GM12878 (cell line): ENCODE results near the gene C1orf21.

ENCODE experiments used
- CTCF ChIP-seq, 3 experiments: IDR thresholded peaks in 2 of 3; conservative IDR thresholded peaks in 1 of 3; 2 replicates each; pipeline ENCODE4 v1.5.1; 2011; ENCODE audit warnings: low read depth in 3 of 3, low read length in 3 of 3, mild to moderate bottlenecking in 3 of 3, control low read depth in 2 of 3, moderate library complexity in 2 of 3, inconsistent platforms in 1 of 3, mixed read lengths in 1 of 3; ENCODE audit not compliant: control insufficient read depth in 2 of 3, insufficient read depth in 1 of 3; ENCODE audit errors: extremely low read depth in 1 of 3
- CUX1 ChIP-seq: IDR thresholded peaks from 2 replicates; pipeline ENCODE4 v1.6.1; 2012; ENCODE audit warnings: improper control_type of control experiment, low read depth, low read length; ENCODE audit not compliant: insufficient replicate concordance
- DPF2 ChIP-seq: fragments of 450-650 bp; IDR thresholded peaks from 2 replicates; pipeline ENCODE4 v1.6.1; 2017; ENCODE audit warnings: mild to moderate bottlenecking
- ETV6 ChIP-seq, 2 experiments: fragments of 450-650 bp in 1 of 2; IDR thresholded peaks in 1 of 2; conservative IDR thresholded peaks in 1 of 2; 2 replicates each; pipeline ENCODE4 v1.6.1; 2014; ENCODE audit warnings: antibody characterized with exemption in 1 of 2, borderline replicate concordance in 1 of 2, low read depth in 1 of 2, mild to moderate bottlenecking in 1 of 2, moderate library complexity in 1 of 2
- EZH2 ChIP-seq: IDR thresholded peaks from 2 replicates; pipeline ENCODE4 v1.6.1; 2012; ENCODE audit warnings: low read depth, mild to moderate bottlenecking, control low read depth, inconsistent platforms, low read length, borderline replicate concordance; ENCODE audit not compliant: control insufficient read depth
- KLF5 ChIP-seq: fragments of 450-650 bp; IDR thresholded peaks from 2 replicates; pipeline ENCODE4 v1.6.1; 2014; ENCODE audit warnings: mild to moderate bottlenecking; ENCODE audit not compliant: partially characterized antibody
- RFX5 ChIP-seq: IDR thresholded peaks from 2 replicates; pipeline ENCODE4 v1.6.1; 2011; ENCODE audit warnings: low read depth, low read length, improper control_type of control experiment
- STAT1 ChIP-seq: fragments of 450-650 bp; conservative IDR thresholded peaks from 2 replicates; pipeline ENCODE4 v1.6.1; 2014; ENCODE audit warnings: antibody characterized with exemption, mild to moderate bottlenecking
- SUPT20H ChIP-seq: IDR thresholded peaks from 2 replicates; pipeline ENCODE4 v1.6.1; 2011; ENCODE audit warnings: low read depth, mild to moderate bottlenecking, low read length, moderate library complexity, borderline replicate concordance; ENCODE audit not compliant: control insufficient read depth
- TBL1XR1 ChIP-seq: IDR thresholded peaks from 2 replicates; pipeline ENCODE4 v1.6.1; 2012; ENCODE audit warnings: low read depth, low read length, improper control_type of control experiment
- USF2 ChIP-seq: IDR thresholded peaks from 2 replicates; pipeline ENCODE4 v1.6.1; 2011; ENCODE audit warnings: low read depth, low read length, improper control_type of control experiment, borderline replicate concordance
- ZBED1 ChIP-seq: IDR thresholded peaks from 2 replicates; pipeline ENCODE4 v1.6.1; 2016; ENCODE audit warnings: borderline replicate concordance
- ZNF384 ChIP-seq: IDR thresholded peaks from 2 replicates; pipeline ENCODE4 v1.6.1; 2012; ENCODE audit warnings: low read depth, mild to moderate bottlenecking, low read length, improper control_type of control experiment, borderline replicate concordance

- TF ChIP-seq RFX5 (no peak), CTCF (IDR thresholded peaks at IDR 0.05 in 2 of 3, conservative IDR thresholded peaks at IDR 0.05 in 1 of 3; ENCODE audit: control insufficient read depth in 2 of 3, extremely low read depth in 1 of 3, insufficient read depth in 1 of 3, low read depth in 3 of 3, low read length in 3 of 3) (no peak), TBL1XR1 (no peak), ETV6 (conservative IDR thresholded peaks at IDR 0.05 in 1 of 2, IDR thresholded peaks at IDR 0.05 in 1 of 2; ENCODE audit: borderline replicate concordance in 1 of 2, low read depth in 1 of 2) (no peak), ZBED1 (no peak), SUPT20H (no peak), ZNF384 (no peak), KLF5 (no peak), USF2 (no peak), EZH2 (no peak), STAT1 (no peak), DPF2 (no peak), CUX1 (no peak)
Observed at GRCh38 chr1:184624626-184625025, 237.8 kb downstream of the C1orf21 start.
